ENCODE results near the gene ST6GALNAC3.

DNA sequence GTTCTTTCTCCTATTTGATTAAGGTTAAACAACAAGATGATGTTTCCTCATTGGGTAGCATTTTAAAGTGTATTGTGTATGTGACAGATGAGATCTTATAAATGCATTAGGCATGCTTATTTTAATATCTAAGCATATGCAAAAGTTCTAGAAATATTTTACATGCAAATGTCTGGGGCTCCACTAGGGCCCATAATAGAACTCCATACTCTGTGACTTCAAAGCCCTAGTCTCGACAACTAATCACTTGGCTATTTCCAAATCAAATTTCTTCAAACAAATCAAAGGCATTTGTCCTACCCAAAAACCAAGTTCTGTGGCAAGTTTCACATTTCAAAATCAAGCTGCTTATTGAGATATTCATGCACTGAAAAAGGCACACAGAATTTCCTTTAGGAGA, 407.1 kb downstream of the ST6GALNAC3 start:
- TF ChIP-seq, protein P1, sequence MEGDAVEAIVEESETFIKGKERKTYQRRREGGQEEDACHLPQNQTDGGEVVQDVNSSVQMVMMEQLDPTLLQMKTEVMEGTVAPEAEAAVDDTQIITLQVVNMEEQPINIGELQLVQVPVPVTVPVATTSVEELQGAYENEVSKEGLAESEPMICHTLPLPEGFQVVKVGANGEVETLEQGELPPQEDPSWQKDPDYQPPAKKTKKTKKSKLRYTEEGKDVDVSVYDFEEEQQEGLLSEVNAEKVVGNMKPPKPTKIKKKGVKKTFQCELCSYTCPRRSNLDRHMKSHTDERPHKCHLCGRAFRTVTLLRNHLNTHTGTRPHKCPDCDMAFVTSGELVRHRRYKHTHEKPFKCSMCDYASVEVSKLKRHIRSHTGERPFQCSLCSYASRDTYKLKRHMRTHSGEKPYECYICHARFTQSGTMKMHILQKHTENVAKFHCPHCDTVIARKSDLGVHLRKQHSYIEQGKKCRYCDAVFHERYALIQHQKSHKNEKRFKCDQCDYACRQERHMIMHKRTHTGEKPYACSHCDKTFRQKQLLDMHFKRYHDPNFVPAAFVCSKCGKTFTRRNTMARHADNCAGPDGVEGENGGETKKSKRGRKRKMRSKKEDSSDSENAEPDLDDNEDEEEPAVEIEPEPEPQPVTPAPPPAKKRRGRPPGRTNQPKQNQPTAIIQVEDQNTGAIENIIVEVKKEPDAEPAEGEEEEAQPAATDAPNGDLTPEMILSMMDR (IDR thresholded peaks at IDR 0.05; ENCODE audit: low read length) = no peak
- TF ChIP-seq EZH2 (optimal IDR thresholded peaks at IDR 0.05; ENCODE audit: low read depth, low read length) = no peak

Data from MM.1S (cell line).